Glutamatergic neuron (in vitro differentiated cells): Measurements from ENCODE around the gene HPSE2. TPM values are rescaled to one million over a fixed set of nuclear protein-coding genes. Genes with fewer than 3 reads are reported as not detected.

Source experiments
- DNase-seq: peaks from one replicate; pipeline ENCODE4 v3.0.0; 2022
- H3K27ac Mint-ChIP-seq: one replicate; pipeline ENCODE4 v1.8.0; 2020; ENCODE audit warnings: mild to moderate bottlenecking, mixed read lengths, inconsistent platforms; ENCODE audit not compliant: unreplicated experiment
- H3K27me3 Mint-ChIP-seq: one replicate; pipeline ENCODE4 v1.8.0; 2020; ENCODE audit warnings: mild to moderate bottlenecking, moderate library complexity, mixed read lengths, inconsistent platforms; ENCODE audit not compliant: unreplicated experiment
- H3K36me3 Mint-ChIP-seq: one replicate; pipeline ENCODE4 v1.8.0; 2020; ENCODE audit warnings: mild to moderate bottlenecking, mixed read lengths, inconsistent platforms; ENCODE audit not compliant: unreplicated experiment
- H3K4me1 Mint-ChIP-seq: one replicate; pipeline ENCODE4 v1.8.0; 2020; ENCODE audit warnings: mild to moderate bottlenecking, low read depth, mixed read lengths, inconsistent platforms; ENCODE audit not compliant: unreplicated experiment
- H3K4me3 Mint-ChIP-seq: one replicate; pipeline ENCODE4 v1.8.0; 2020; ENCODE audit warnings: mild to moderate bottlenecking, mixed read lengths, inconsistent platforms; ENCODE audit not compliant: unreplicated experiment
- H3K9me3 Mint-ChIP-seq: one replicate; pipeline ENCODE4 v1.8.0; 2020; ENCODE audit warnings: mild to moderate bottlenecking, moderate library complexity, mixed read lengths, inconsistent platforms; ENCODE audit not compliant: unreplicated experiment
- total RNA-seq: library from RNA; stranded (reverse); fragmentation: NEBNext Ultra II Directional; extraction: Animal tissue kit (Norgen Biotek cat#: 25700); gene quantifications from one replicate; pipeline ENCODE4 v1.2.1, GENCODE V29; 2021; ENCODE audit not compliant: unreplicated experiment
- TF ChIP-seq, protein P1 (sequence below): fragments of 200-600 bp; sonication (generic); IDR thresholded peaks from one replicate; pipeline ENCODE4 v1.5.0; 2021; ENCODE audit not compliant: partially characterized antibody, unreplicated experiment

Gene HPSE2
- total RNA-seq, 1 donor from 2014 or later = not detected

DNA sequence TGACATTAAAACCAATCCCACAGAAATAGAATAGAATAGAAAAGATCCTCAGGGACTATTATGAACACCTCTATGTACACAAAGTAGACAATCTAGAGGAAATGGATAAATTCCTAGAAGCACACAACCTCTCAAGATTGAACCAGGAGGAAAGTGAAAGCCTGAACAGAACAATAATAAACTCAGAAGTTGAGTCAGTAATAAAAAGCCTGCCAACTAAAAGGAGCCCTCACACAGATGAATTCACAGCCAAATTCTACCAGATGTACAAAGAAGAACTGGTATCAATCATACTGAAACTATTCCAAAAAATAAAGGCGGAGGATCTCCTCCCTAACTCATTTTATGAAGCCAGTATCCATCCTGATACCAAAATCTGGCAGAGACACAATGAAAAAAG, 568.6 kb downstream of the HPSE2 start:
- H3K36me3 Mint-ChIP-seq = peaks cover 11% of the 10 kb centered on the region
- TF ChIP-seq, protein P1, sequence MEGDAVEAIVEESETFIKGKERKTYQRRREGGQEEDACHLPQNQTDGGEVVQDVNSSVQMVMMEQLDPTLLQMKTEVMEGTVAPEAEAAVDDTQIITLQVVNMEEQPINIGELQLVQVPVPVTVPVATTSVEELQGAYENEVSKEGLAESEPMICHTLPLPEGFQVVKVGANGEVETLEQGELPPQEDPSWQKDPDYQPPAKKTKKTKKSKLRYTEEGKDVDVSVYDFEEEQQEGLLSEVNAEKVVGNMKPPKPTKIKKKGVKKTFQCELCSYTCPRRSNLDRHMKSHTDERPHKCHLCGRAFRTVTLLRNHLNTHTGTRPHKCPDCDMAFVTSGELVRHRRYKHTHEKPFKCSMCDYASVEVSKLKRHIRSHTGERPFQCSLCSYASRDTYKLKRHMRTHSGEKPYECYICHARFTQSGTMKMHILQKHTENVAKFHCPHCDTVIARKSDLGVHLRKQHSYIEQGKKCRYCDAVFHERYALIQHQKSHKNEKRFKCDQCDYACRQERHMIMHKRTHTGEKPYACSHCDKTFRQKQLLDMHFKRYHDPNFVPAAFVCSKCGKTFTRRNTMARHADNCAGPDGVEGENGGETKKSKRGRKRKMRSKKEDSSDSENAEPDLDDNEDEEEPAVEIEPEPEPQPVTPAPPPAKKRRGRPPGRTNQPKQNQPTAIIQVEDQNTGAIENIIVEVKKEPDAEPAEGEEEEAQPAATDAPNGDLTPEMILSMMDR = no peak
- no peaks in the 10 kb centered on the region for H3K4me1 Mint-ChIP-seq
- no peak for DNase-seq
- H3K27ac Mint-ChIP-seq = no peak overlapping the region
- H3K27me3 Mint-ChIP-seq = no peaks in the 10 kb centered on the region
- H3K9me3 Mint-ChIP-seq = peaks cover 4% of the 10 kb centered on the region
- no peak overlapping the region for H3K4me3 Mint-ChIP-seq

DNA sequence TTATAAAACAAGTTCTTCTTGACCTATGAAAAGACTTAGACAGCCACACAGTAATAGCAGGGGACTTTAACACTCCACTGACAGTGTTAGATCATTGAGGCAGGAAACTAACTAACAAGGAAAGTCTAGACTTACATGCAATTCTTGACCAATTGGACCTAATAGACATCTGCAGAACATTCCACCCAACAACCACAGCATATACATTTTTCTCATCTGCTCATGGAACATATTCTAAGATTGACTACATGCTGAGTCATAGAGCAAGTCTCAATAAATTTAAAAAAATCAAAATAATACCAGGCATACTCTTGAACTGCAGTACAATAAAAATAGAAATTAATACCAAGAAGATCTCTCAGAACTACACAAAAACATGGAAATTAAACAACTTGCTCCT, 569.4 kb downstream of the HPSE2 start:
- H3K27me3 Mint-ChIP-seq = no peaks in the 10 kb centered on the region
- no peaks in the 10 kb centered on the region for H3K4me1 Mint-ChIP-seq
- peaks cover 11% of the 10 kb centered on the region for H3K36me3 Mint-ChIP-seq
- H3K4me3 Mint-ChIP-seq = no peak overlapping the region
- TF ChIP-seq, protein P1 = no peak
- H3K9me3 Mint-ChIP-seq = peaks cover 4% of the 10 kb centered on the region
- H3K27ac Mint-ChIP-seq = no peak overlapping the region
- no peak for DNase-seq

DNA sequence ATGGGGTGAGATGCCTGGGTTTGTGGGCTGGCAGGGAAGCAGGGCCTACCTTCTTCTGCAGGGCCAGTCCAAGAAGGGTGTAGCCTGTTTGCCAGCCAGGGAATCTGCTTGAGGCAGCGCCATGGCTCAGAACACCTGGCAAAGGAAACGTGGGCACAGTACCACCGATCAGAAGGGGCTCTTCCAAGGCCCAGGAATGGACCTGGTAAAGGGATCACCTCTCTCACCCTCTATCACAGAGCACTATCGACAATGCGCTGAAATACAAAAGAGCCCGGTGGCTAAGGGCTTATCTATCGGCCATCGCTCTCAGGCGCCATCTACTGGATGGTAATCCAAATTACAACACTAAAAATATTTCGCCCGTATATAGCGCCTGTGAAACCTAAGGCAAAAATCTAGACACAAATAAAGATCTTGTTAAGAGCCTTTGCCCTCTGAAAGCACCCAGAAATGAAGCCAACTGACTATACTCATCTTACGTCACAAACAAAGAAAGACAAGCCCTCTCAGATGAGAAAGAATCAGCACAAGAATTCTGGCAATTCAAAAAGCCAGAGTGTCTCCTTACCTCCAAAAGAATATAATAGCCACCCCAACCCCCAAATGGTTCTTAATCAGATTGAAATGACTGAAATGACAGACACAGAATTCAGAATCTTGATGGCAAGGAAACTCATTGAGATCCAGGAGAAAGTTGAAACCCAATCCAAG, 571.2 kb downstream of the HPSE2 start:
- TF ChIP-seq, protein P1 = peak; percentile 84
- Mint-ChIP-seq H3K9me3 (peaks cover 2% of the 10 kb centered on the region), H3K27ac (no peak overlapping the region), H3K36me3 (peaks cover 11% of the 10 kb centered on the region), H3K4me1 (peaks cover 7% of the 10 kb centered on the region), H3K4me3 (no peak overlapping the region), H3K27me3 (no peaks in the 10 kb centered on the region)
- peak; percentile 21 for DNase-seq

DNA sequence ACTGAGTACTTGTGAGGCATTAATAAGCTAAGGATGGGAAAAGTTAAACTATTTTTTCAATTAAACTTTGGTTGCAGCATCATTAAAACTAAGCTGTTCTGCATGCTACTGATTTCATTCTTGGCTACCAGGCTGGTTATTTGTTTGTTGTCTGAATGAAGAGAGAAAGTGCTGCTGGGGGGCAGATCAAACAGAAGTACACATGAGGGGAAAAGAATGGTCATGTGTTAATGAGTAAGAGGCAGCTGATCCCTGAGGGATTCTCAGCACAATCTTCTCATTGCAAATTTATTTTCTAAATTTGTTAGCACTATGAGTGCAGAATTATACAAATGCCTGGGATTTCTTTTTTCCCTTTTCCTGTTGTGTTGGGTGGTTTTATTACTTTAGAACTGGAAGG, 575.7 kb downstream of the HPSE2 start:
- Mint-ChIP-seq H3K9me3 (no peaks in the 10 kb centered on the region), H3K4me3 (no peak overlapping the region), H3K4me1 (peaks cover 8% of the 10 kb centered on the region), H3K36me3 (peaks cover 8% of the 10 kb centered on the region), H3K27me3 (no peaks in the 10 kb centered on the region), H3K27ac (no peak overlapping the region)
- no peak for DNase-seq
- TF ChIP-seq, protein P1 = no peak

DNA sequence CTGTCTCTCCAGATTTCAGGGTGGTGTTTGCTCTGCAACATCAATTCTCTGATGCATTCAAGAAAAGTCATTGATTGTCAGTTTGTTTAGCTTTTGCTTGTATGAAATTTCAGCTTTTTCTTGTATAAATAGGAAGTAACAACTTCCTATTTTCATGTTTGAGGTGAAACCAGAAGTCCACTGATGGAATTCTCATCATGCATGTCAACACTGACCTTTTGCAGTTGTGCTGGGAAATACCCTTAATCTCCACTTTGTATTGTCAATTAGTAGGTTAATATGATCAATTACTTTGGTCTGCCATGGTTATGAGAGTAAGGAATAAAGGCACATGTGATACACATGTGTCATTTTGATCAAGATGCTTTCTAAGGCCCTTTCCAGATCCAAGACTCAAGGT, 580.2 kb downstream of the HPSE2 start:
- TF ChIP-seq, protein P1 = no peak
- Mint-ChIP-seq H3K27ac (no peak overlapping the region), H3K4me1 (peaks cover 8% of the 10 kb centered on the region)

More for the DNA sequence above, 580.2 kb downstream of the HPSE2 start:
- H3K9me3 Mint-ChIP-seq = no peaks in the 10 kb centered on the region
- no peak for DNase-seq
- no peaks in the 10 kb centered on the region for H3K27me3 Mint-ChIP-seq
- no peaks in the 10 kb centered on the region for H3K36me3 Mint-ChIP-seq
- no peak overlapping the region for H3K4me3 Mint-ChIP-seq
